HEK293 (cell line): ENCODE data around the gene RNF34.

ENCODE experiments used
- CTCF ChIP-seq: fragments of 450-650 bp; formaldehyde crosslinking; IDR thresholded peaks from 2 replicates; pipeline ENCODE4 v1.5.1; 2016; ENCODE audit warnings: missing biosample characterization, missing genetic modification characterization
- GLI2 ChIP-seq: fragments of 450-650 bp; formaldehyde crosslinking; IDR thresholded peaks from 2 replicates; pipeline ENCODE4; 2017; ENCODE audit warnings: missing biosample characterization, missing genetic modification characterization, low read depth, borderline replicate concordance
- KLF17 ChIP-seq: fragments of 450-650 bp; formaldehyde crosslinking; IDR thresholded peaks from 2 replicates; pipeline ENCODE4 v1.5.1; 2016; ENCODE audit warnings: missing biosample characterization, missing genetic modification characterization
- OSR2 ChIP-seq: fragments of 450-650 bp; formaldehyde crosslinking; IDR thresholded peaks from 2 replicates; pipeline ENCODE4 v1.5.1; 2016; ENCODE audit warnings: missing biosample characterization, missing genetic modification characterization
- OVOL3 ChIP-seq: fragments of 450-650 bp; formaldehyde crosslinking; IDR thresholded peaks from 2 replicates; pipeline ENCODE4 v1.5.1; 2016; ENCODE audit warnings: missing biosample characterization, missing genetic modification characterization
- PRDM4 ChIP-seq: fragments of 450-650 bp; formaldehyde crosslinking; IDR thresholded peaks from 2 replicates; pipeline ENCODE4 v1.5.1; 2017; ENCODE audit warnings: missing biosample characterization, missing genetic modification characterization
- WT1 ChIP-seq: fragments of 450-650 bp; formaldehyde crosslinking; IDR thresholded peaks from 2 replicates; pipeline ENCODE4 v1.5.1; 2016; ENCODE audit warnings: missing biosample characterization, missing genetic modification characterization
- ZBTB11 ChIP-seq: fragments of 450-650 bp; formaldehyde crosslinking; conservative IDR thresholded peaks from 2 replicates; pipeline ENCODE4 v1.5.1; 2016; ENCODE audit warnings: low read depth, missing biosample characterization, missing genetic modification characterization
- ZEB2 ChIP-seq: fragments of 450-650 bp; formaldehyde crosslinking; IDR thresholded peaks from 2 replicates; pipeline ENCODE4 v1.5.1; 2016; ENCODE audit warnings: missing biosample characterization, missing genetic modification characterization
- ZFP3 ChIP-seq: fragments of 450-650 bp; formaldehyde crosslinking; IDR thresholded peaks from 2 replicates; pipeline ENCODE4 v1.5.1; 2016; ENCODE audit warnings: low read depth, missing biosample characterization, missing genetic modification characterization
- ZNF133 ChIP-seq: fragments of 450-650 bp; formaldehyde crosslinking; IDR thresholded peaks from 2 replicates; pipeline ENCODE4 v1.5.1; 2016; ENCODE audit warnings: missing biosample characterization, missing genetic modification characterization
- ZNF148 ChIP-seq: fragments of 450-650 bp; formaldehyde crosslinking; IDR thresholded peaks from 2 replicates; pipeline ENCODE4 v1.5.0; 2017; ENCODE audit warnings: missing biosample characterization, missing genetic modification characterization, borderline replicate concordance
- ZNF16 ChIP-seq: fragments of 450-650 bp; formaldehyde crosslinking; IDR thresholded peaks from 2 replicates; pipeline ENCODE4 v1.5.1; 2016; ENCODE audit warnings: low read depth, missing biosample characterization, missing genetic modification characterization
- ZNF292 ChIP-seq: fragments of 450-650 bp; formaldehyde crosslinking; IDR thresholded peaks from 2 replicates; pipeline ENCODE4 v1.5.1; 2016; ENCODE audit warnings: low read depth, missing biosample characterization, missing genetic modification characterization, borderline replicate concordance
- ZNF354C ChIP-seq: fragments of 450-650 bp; formaldehyde crosslinking; IDR thresholded peaks from 2 replicates; pipeline ENCODE4 v1.5.1; 2016; ENCODE audit warnings: missing biosample characterization, missing genetic modification characterization, low read depth, borderline replicate concordance
- ZNF416 ChIP-seq: fragments of 450-650 bp; formaldehyde crosslinking; IDR thresholded peaks from 2 replicates; pipeline ENCODE4 v1.5.1; 2016; ENCODE audit warnings: missing biosample characterization, missing genetic modification characterization
- ZNF488 ChIP-seq: fragments of 450-650 bp; formaldehyde crosslinking; IDR thresholded peaks from 2 replicates; pipeline ENCODE4 v1.5.1; 2016; ENCODE audit warnings: missing biosample characterization, missing genetic modification characterization
- ZNF514 ChIP-seq: fragments of 450-650 bp; formaldehyde crosslinking; IDR thresholded peaks from 2 replicates; pipeline ENCODE4 v1.5.1; 2016; ENCODE audit warnings: missing biosample characterization, missing genetic modification characterization
- ZNF596 ChIP-seq: fragments of 450-650 bp; IDR thresholded peaks from 2 replicates; pipeline ENCODE4 v1.5.0; 2018; ENCODE audit warnings: missing biosample characterization, mild to moderate bottlenecking, missing genetic modification characterization, moderate library complexity
- TF ChIP-seq, protein P1 (sequence below): fragments of 450-650 bp; formaldehyde crosslinking; IDR thresholded peaks from 2 replicates; pipeline ENCODE4 v1.5.1; 2016; ENCODE audit warnings: missing biosample characterization, missing genetic modification characterization
- TF ChIP-seq, protein P2 (sequence below): fragments of 450-650 bp; formaldehyde crosslinking; IDR thresholded peaks from 2 replicates; pipeline ENCODE4 v1.5.1; 2017; ENCODE audit warnings: missing biosample characterization, mild to moderate bottlenecking, missing genetic modification characterization, moderate library complexity

Gene RNF34

GRCh38 chr12:121399391-121400331, at the start of gene RNF34 (continued):
- no peak for TF ChIP-seq ZNF148
- TF ChIP-seq ZFP3 (tag by site-specific recombination), result no peak
- TF ChIP-seq ZNF354C (tag by site-specific recombination), result no peak
- TF ChIP-seq ZNF416 (tag by site-specific recombination), result no peak
- TF ChIP-seq ZBTB11, result peak; percentile 79
- peak; percentile 97 for TF ChIP-seq ZEB2 (tag by site-specific recombination)
- no peak for TF ChIP-seq GLI2 (tag by site-specific recombination)
- TF ChIP-seq ZNF596, result no peak
- TF ChIP-seq KLF17 (tag by site-specific recombination), result peak; percentile 65
- TF ChIP-seq, protein P1, sequence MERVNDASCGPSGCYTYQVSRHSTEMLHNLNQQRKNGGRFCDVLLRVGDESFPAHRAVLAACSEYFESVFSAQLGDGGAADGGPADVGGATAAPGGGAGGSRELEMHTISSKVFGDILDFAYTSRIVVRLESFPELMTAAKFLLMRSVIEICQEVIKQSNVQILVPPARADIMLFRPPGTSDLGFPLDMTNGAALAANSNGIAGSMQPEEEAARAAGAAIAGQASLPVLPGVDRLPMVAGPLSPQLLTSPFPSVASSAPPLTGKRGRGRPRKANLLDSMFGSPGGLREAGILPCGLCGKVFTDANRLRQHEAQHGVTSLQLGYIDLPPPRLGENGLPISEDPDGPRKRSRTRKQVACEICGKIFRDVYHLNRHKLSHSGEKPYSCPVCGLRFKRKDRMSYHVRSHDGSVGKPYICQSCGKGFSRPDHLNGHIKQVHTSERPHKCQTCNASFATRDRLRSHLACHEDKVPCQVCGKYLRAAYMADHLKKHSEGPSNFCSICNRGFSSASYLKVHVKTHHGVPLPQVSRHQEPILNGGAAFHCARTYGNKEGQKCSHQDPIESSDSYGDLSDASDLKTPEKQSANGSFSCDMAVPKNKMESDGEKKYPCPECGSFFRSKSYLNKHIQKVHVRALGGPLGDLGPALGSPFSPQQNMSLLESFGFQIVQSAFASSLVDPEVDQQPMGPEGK (tag by site-specific recombination), result no peak; the same call in 1 of the 2 replicates
- TF ChIP-seq PRDM4 (tag by site-specific recombination), result no peak
- TF ChIP-seq OSR2 (tag by site-specific recombination), result no peak
- TF ChIP-seq ZNF133 (tag by site-specific recombination), result no peak
- TF ChIP-seq OVOL3 (tag by site-specific recombination), result peak; percentile 42; the same call in 1 of the 2 replicates
- 0 out of 2 replicates have a peak, but pooled peaks have one; percentile 35 for TF ChIP-seq CTCF (tag by site-specific recombination)
- TF ChIP-seq ZNF488, result no peak
- peak; percentile 82; the same call in 1 of the 2 replicates for TF ChIP-seq WT1 (tag by site-specific recombination)
- TF ChIP-seq ZNF16, result no peak
- TF ChIP-seq ZNF514 (tag by site-specific recombination), result no peak
- no peak for TF ChIP-seq ZNF292 (tag by site-specific recombination)
- TF ChIP-seq, protein P2, sequence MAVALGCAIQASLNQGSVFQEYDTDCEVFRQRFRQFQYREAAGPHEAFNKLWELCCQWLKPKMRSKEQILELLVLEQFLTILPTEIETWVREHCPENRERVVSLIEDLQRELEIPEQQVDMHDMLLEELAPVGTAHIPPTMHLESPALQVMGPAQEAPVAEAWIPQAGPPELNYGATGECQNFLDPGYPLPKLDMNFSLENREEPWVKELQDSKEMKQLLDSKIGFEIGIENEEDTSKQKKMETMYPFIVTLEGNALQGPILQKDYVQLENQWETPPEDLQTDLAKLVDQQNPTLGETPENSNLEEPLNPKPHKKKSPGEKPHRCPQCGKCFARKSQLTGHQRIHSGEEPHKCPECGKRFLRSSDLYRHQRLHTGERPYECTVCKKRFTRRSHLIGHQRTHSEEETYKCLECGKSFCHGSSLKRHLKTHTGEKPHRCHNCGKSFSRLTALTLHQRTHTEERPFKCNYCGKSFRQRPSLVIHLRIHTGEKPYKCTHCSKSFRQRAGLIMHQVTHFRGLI (tag by site-specific recombination), result no peak
